OCI-LY3 (cell line): ENCODE measurements around the gene SPP2.

Source experiments
- CTCF ChIP-seq: fragments of 200-600, 300-600 bp; sonication (generic); IDR thresholded peaks from 2 replicates; pipeline ENCODE4 v1.5.1; 2014; ENCODE audit warnings: antibody characterized with exemption, low read length, low read depth
- EZH2phosphoT487 ChIP-seq: fragments of 200-600 bp; shearing (Covaris generic); IDR thresholded peaks from 2 replicates; pipeline ENCODE4 v1.6.1; 2018; ENCODE audit warnings: antibody characterized with exemption, mixed run types, low read depth

- TF ChIP-seq EZH2phosphoT487 (no peak), CTCF (no peak)
Measured at GRCh38 chr2:234050455-234051135, at the start of gene SPP2.
